ENCODE results near the gene OBSCN. TPM values are rescaled to one million over a fixed set of nuclear protein-coding genes. Genes with fewer than 3 reads are reported as not detected.

Gene OBSCN
- total RNA-seq, 1 experiment from 2014 or later: 33.3 TPM

DNA sequence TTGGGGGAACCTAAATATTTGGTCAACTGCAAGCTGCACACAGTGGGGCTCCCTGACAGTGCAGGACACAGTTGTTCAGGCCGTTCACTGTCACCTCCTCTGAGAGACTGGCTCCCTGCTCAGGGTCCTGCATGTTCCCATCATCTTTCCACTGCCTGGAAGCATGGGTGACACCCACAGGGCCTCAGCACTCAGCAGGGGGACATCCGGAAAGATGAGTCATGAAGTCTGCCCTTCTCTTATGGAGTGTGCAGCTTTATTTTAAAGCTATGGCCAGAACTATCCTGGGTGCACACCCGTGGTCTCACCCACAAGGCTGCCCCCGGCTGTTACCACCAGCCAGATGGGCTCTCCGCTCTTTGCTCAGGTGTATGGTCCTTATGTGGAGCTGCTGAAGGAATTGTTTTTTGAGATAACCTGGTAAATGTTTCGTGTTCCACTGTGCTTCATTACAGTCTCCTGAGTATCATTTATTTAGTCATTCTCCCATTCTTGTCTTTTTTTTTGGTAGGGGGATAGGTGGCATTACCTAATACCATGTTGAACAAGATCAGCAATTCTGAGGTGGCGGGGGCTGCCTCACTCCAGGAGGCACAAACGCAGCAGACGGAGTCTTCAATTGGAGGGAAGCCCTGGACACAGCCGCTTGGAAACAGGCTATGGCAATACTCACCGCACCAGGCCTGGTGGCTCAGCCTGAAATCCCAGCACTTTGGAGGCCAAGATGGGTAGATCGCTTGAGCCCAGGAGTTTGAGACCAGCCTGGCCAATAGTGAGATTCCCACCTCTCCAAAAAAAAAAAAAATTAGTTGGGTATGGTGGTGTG is 184.5 kb downstream of the OBSCN start:
- no peak overlapping the region for H3K23ac ChIP-seq (ENCODE audit: insufficient read length, low read depth, low read length)
- H3K56ac ChIP-seq (ENCODE audit: insufficient read length, low read depth, low read length): no peak overlapping the region
- H3K4me2 ChIP-seq (ENCODE audit: insufficient read depth, insufficient read length, low read length): no peak overlapping the region
- H3K79me2 ChIP-seq (ENCODE audit: insufficient read depth, low read length): no peaks in the 10 kb centered on the region
- Mint-ChIP-seq H3K9me3 (no peaks in the 10 kb centered on the region), H3K27ac (no peak overlapping the region), H3K27me3 (ENCODE audit: low read depth) (peaks cover 6% of the 10 kb centered on the region), H3K4me1 (no peaks in the 10 kb centered on the region), H3K4me3 (no peak overlapping the region), H3K36me3 (ENCODE audit: insufficient read depth in 1 of 3, low read depth in 3 of 3) (peaks cover 9 to 36% (median 30%) of the 10 kb centered on the region in 3 experiments; a peak in 5 of 7 replicates)
- H3K27me3 ChIP-seq (ENCODE audit: insufficient read depth, low read length): no peaks in the 10 kb centered on the region
- H4K8ac ChIP-seq (replicated peaks; ENCODE audit: insufficient read length, low read depth, low read length): no peak overlapping the region
- H2AK5ac ChIP-seq (ENCODE audit: insufficient read length, low read length): no peak overlapping the region
- H3K4me1 ChIP-seq (ENCODE audit: insufficient read depth, low read length): no peaks in the 10 kb centered on the region
- no peak overlapping the region for H3T11ph ChIP-seq (ENCODE audit: low read length)
- no peak overlapping the region for H3K14ac ChIP-seq (ENCODE audit: insufficient read depth, low read length)
- H2BK5ac ChIP-seq (ENCODE audit: insufficient read length, low read length): no peak overlapping the region
- no peaks in the 10 kb centered on the region for H3K9me3 ChIP-seq (ENCODE audit: control insufficient read depth, low read depth, low read length)
- WGBS (ENCODE audit: extremely low coverage, insufficient read length, low lambda C conversion rate): no CpG with 5 or more reads among the region's 12 CpGs
- H2BK20ac ChIP-seq (ENCODE audit: low read depth, low read length, poor library complexity, severe bottlenecking): no peak overlapping the region
- no peak overlapping the region for H3K27ac ChIP-seq (ENCODE audit: insufficient read length, low read depth, low read length)
- no peak overlapping the region for H3K9ac ChIP-seq (ENCODE audit: extremely low read depth, insufficient read length, low read length)
- no peaks in the 10 kb centered on the region for H3K23me2 ChIP-seq (ENCODE audit: insufficient read length, low read depth, low read length, poor library complexity, severe bottlenecking)
- H2BK12ac ChIP-seq (ENCODE audit: insufficient read length, low read depth, low read length): no peak overlapping the region
- H2BK120ac ChIP-seq (ENCODE audit: low read depth, low read length, poor library complexity, severe bottlenecking): no peak overlapping the region
- no peak overlapping the region for H3K4ac ChIP-seq (ENCODE audit: low read depth, low read length)
- H4K5ac ChIP-seq (ENCODE audit: insufficient read length, low read depth, low read length): no peak overlapping the region
- no peaks in the 10 kb centered on the region for H3K79me1 ChIP-seq (ENCODE audit: insufficient read depth, low read depth, low read length, poor library complexity, severe bottlenecking)
- H2AFZ ChIP-seq (ENCODE audit: low read length): no peak overlapping the region
- H3K18ac ChIP-seq (ENCODE audit: insufficient read length, low read depth, low read length): no peak overlapping the region
- no peak for DNase-seq
- TF ChIP-seq, protein P1, sequence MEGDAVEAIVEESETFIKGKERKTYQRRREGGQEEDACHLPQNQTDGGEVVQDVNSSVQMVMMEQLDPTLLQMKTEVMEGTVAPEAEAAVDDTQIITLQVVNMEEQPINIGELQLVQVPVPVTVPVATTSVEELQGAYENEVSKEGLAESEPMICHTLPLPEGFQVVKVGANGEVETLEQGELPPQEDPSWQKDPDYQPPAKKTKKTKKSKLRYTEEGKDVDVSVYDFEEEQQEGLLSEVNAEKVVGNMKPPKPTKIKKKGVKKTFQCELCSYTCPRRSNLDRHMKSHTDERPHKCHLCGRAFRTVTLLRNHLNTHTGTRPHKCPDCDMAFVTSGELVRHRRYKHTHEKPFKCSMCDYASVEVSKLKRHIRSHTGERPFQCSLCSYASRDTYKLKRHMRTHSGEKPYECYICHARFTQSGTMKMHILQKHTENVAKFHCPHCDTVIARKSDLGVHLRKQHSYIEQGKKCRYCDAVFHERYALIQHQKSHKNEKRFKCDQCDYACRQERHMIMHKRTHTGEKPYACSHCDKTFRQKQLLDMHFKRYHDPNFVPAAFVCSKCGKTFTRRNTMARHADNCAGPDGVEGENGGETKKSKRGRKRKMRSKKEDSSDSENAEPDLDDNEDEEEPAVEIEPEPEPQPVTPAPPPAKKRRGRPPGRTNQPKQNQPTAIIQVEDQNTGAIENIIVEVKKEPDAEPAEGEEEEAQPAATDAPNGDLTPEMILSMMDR (conservative IDR thresholded peaks at IDR 0.05): no peak
- no peak overlapping the region for H2BK15ac ChIP-seq (ENCODE audit: low read depth, low read length)
- no peak overlapping the region for H4K91ac ChIP-seq (ENCODE audit: insufficient read length, low read depth, low read length)
- no peaks in the 10 kb centered on the region for H4K20me1 ChIP-seq (ENCODE audit: control insufficient read depth, insufficient read depth, insufficient read length)

Measured in H9 (cell line).